Epithelial cell of proximal tubule (primary cell): ENCODE results near the gene FBH1. TPM values are rescaled to one million over a fixed set of nuclear protein-coding genes. Genes with fewer than 3 reads are reported as not detected.

Experiments
- DNase-seq: peaks from one replicate; pipeline ENCODE4 v3.0.0-alpha.2; 2011; ENCODE audit warnings: low read depth
- H3K4me3 ChIP-seq: 2 replicates; pipeline ENCODE4 v1.5.1; 2011; ENCODE audit warnings: low read depth, mild to moderate bottlenecking, low read length
- total RNA-seq: library from RNA; depleted of rRNA; stranded (reverse); fragments of >200 nt; gene quantifications from 2 replicates; pipeline ENCODE4 v1.2.3, GENCODE V29; 2015
- TF ChIP-seq, protein P1 (sequence below): conservative IDR thresholded peaks from 2 replicates; pipeline ENCODE4 v1.5.1; 2012; ENCODE audit warnings: low read depth, mild to moderate bottlenecking, low read length

The FBH1 gene
- total RNA-seq, 1 donor from 2014 or later = 48.3 TPM

- H3K4me3 ChIP-seq = peak overlapping the region; percentile 93
- no peak for DNase-seq
- TF ChIP-seq, protein P1, sequence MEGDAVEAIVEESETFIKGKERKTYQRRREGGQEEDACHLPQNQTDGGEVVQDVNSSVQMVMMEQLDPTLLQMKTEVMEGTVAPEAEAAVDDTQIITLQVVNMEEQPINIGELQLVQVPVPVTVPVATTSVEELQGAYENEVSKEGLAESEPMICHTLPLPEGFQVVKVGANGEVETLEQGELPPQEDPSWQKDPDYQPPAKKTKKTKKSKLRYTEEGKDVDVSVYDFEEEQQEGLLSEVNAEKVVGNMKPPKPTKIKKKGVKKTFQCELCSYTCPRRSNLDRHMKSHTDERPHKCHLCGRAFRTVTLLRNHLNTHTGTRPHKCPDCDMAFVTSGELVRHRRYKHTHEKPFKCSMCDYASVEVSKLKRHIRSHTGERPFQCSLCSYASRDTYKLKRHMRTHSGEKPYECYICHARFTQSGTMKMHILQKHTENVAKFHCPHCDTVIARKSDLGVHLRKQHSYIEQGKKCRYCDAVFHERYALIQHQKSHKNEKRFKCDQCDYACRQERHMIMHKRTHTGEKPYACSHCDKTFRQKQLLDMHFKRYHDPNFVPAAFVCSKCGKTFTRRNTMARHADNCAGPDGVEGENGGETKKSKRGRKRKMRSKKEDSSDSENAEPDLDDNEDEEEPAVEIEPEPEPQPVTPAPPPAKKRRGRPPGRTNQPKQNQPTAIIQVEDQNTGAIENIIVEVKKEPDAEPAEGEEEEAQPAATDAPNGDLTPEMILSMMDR = no peak
Observed at GRCh38 chr10:5975641-5976473, 85.8 kb downstream of the FBH1 start.

GRCh38 chr10:5976512-5977470, 86.7 kb downstream of the FBH1 start:
- H3K4me3 ChIP-seq = peak overlapping the region; percentile 93
- DNase-seq = no peak

GRCh38 chr10:5977471-5978229, 87.6 kb downstream of the FBH1 start, which contains the start of gene IL15RA:
TSS of gene IL15RA (minus strand) at chr10:5977543. CDS start at chr10:5977492, 51 bp downstream.
- no peak for DNase-seq
- peak within 1 kb of the TSS; percentile 93 for H3K4me3 ChIP-seq
- TF ChIP-seq, protein P1 = no peak

More at GRCh38 chr10:5976512-5977470, 86.7 kb downstream of the FBH1 start:
- TF ChIP-seq, protein P1 = no peak

GRCh38 chr10:5978230-5978489, 88.1 kb downstream of the FBH1 start:
- TF ChIP-seq, protein P1 = no peak
- no peak for DNase-seq
- H3K4me3 ChIP-seq = peak overlapping the region; percentile 93

GRCh38 chr10:5981529-5981928, 91.5 kb downstream of the FBH1 start:
- H3K4me3 ChIP-seq = no peak overlapping the region
- no peak for DNase-seq
- TF ChIP-seq, protein P1 = no peak

DNA sequence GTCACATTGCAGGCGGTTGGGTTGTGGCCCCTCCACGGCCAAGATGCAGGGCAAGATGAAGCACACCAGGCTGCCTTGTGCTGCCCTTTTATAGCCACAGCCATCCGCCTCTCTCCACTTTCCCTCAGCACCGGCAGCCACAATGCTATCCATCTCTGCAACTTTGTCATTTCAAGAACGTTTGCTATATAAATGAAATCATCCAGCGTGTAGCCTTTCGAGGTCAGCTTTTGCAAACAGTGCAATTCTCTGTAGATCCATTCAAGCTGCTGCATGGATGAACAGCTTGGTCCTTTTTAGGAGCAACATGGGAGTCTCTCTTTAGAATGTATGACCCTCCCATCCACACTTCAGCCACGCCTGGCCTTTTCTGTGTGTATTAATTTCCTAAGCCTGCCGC, 93.7 kb downstream of the FBH1 start:
- TF ChIP-seq, protein P1 = no peak
- DNase-seq = no peak
- H3K4me3 ChIP-seq = no peak overlapping the region
